OCI-LY7 (cell line): ENCODE measurements around the gene UNC45B. TPM values are rescaled to one million over a fixed set of nuclear protein-coding genes. Genes with fewer than 3 reads are reported as not detected.

Experiments used
- BruUV-seq: library from RNA; stranded (reverse); fragments of 400-500 nt; replicated peaks from 2 replicates; lab custom pipeline; 2021; lab: Mats Ljungman, UMichigan
- CTCF ChIA-PET: fragments of 300-600 bp; sonication (Branson Sonifier 250); formaldehyde crosslinking; loops from one replicate; lab custom pipeline; 2022; ENCODE audit warnings: antibody characterized with exemption; ENCODE audit not compliant: unreplicated experiment; lab: Charles Lee
- POLR2A ChIA-PET: fragments of 300-600 bp; sonication (Branson Sonifier 250); formaldehyde crosslinking; loops from one replicate; lab custom pipeline; 2022; ENCODE audit warnings: antibody characterized with exemption; lab: Charles Lee
- DNase-seq: peaks from one replicate; pipeline ENCODE4 v3.0.0-alpha.2; 2015; ENCODE audit warnings: low spot score
- H2AFZ ChIP-seq: fragments of 200-600 bp; sonication (generic), shearing (Covaris generic); 2 replicates; pipeline ENCODE4 v1.6.1; 2014; ENCODE audit warnings: mild to moderate bottlenecking, antibody characterized with exemption, low read length, moderate library complexity
- H3K27ac ChIP-seq: fragments of 200-600 bp; sonication (generic); 2 replicates; pipeline ENCODE4 v1.5.1; 2014; ENCODE audit warnings: mixed run types, low read depth, mild to moderate bottlenecking, moderate library complexity, low read length, inconsistent platforms; ENCODE audit not compliant: poor library complexity, severe bottlenecking
- H3K36me3 ChIP-seq: fragments of 200-600 bp; sonication (generic); 2 replicates; pipeline ENCODE4 v1.6.1; 2014; ENCODE audit warnings: mild to moderate bottlenecking, antibody characterized with exemption, low read length, moderate library complexity, mixed read lengths; ENCODE audit not compliant: insufficient read depth
- H3K4me1 ChIP-seq: fragments of 200-600 bp; sonication (generic); 2 replicates; pipeline ENCODE4 v1.5.1; 2014; ENCODE audit warnings: mild to moderate bottlenecking, low read length; ENCODE audit not compliant: insufficient read depth, poor library complexity, severe bottlenecking
- H3K4me2 ChIP-seq: fragments of 200-600 bp; sonication (generic); 2 replicates; pipeline ENCODE4 v1.6.1; 2014; ENCODE audit warnings: mild to moderate bottlenecking, low read length
- H3K4me3 ChIP-seq: fragments of 200-600 bp; sonication (generic); 2 replicates; pipeline ENCODE4 v1.5.1; 2014; ENCODE audit warnings: mild to moderate bottlenecking, low read depth, low read length; ENCODE audit not compliant: poor library complexity, severe bottlenecking
- H3K79me2 ChIP-seq: fragments of 200-600 bp; sonication (generic); 2 replicates; pipeline ENCODE4 v1.6.1; 2016; ENCODE audit warnings: low read depth, mild to moderate bottlenecking, low read length, moderate library complexity, mixed read lengths; ENCODE audit not compliant: insufficient read depth
- H3K9me2 ChIP-seq: fragments of 200-600 bp; sonication (generic); 2 replicates; pipeline ENCODE4 v1.6.1; 2016; ENCODE audit warnings: mild to moderate bottlenecking, low read length, mixed read lengths; ENCODE audit not compliant: insufficient read depth
- H3K9me3 ChIP-seq: fragments of 200-600 bp; sonication (generic); 2 replicates; pipeline ENCODE4 v1.6.1; 2014; ENCODE audit warnings: mild to moderate bottlenecking, mixed run types, low read length, mixed read lengths
- H4K20me1 ChIP-seq: fragments of 200-600 bp; sonication (generic); 2 replicates; pipeline ENCODE4 v1.6.1; 2014; ENCODE audit warnings: mild to moderate bottlenecking, antibody characterized with exemption, low read length, moderate library complexity, mixed read lengths; ENCODE audit not compliant: insufficient read depth
- EZH2phosphoT487 ChIP-seq: fragments of 200-600 bp; sonication (generic); IDR thresholded peaks from 2 replicates; pipeline ENCODE4 v1.6.1; 2018; ENCODE audit warnings: low read depth, borderline replicate concordance, mild to moderate bottlenecking, mixed run types, antibody characterized with exemption, low read length, moderate library complexity, mixed read lengths
- intact Hi-C: fragments of 100-400 bp; cut with micrococcal nuclease; formaldehyde crosslinking; loops from one replicate; pipeline ENCODE4 v1.10.0; 2022; ENCODE audit not compliant: unreplicated experiment
- total RNA-seq, 2 experiments: library from RNA; depleted of rRNA in 1 of 2; stranded (reverse); fragments of >200 nt in 1 of 2; shearing (Covaris generic) in 1 of 2; gene quantifications; 2 replicates each; pipeline ENCODE4 v1.2.3, GENCODE V29; 2014 to 2022
- TF ChIP-seq, protein P1 (sequence below): fragments of 200-600 bp; sonication (generic); conservative IDR thresholded peaks from 2 replicates; pipeline ENCODE4 v1.5.1; 2014; ENCODE audit warnings: mild to moderate bottlenecking, antibody characterized with exemption, low read length, moderate library complexity, mixed read lengths

UNC45B gene
- total RNA-seq, 2 experiments from 2014 or later, result not detected

DNA sequence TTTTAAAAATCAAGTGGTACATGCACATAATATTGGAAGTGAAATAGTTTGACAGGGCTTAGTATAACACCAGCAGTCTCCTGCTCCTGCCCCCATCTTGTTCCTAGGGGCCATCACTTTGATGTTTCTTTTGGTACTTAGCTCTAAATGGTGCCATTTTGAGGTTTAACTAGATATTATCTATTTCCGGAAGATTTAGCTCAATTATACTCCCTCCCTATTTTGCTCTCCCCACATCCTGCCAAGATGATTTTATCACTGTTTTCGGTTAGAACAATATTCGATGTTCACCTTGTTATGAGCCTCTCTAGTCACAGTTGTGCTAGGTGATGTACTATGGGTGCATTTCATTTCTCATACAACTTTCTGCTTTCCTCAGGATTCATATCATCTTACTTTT is 66.6 kb downstream of the UNC45B start:
- intact Hi-C loops, result no loop called here
- Histone ChIP-seq H3K9me2 (no peaks in the 10 kb centered on the region), H3K27ac (no peak overlapping the region), H4K20me1 (no peaks in the 10 kb centered on the region), H3K36me3 (no peaks in the 10 kb centered on the region), H2AFZ (no peak overlapping the region), H3K9me3 (no peaks in the 10 kb centered on the region), H3K79me2 (no peaks in the 10 kb centered on the region), H3K4me2 (no peak overlapping the region), H3K4me1 (no peaks in the 10 kb centered on the region), H3K4me3 (no peak overlapping the region)
- ChIA-PET POLR2A (no interaction called here), CTCF (no interaction called here)
- no peak for DNase-seq
- TF ChIP-seq, protein P1, sequence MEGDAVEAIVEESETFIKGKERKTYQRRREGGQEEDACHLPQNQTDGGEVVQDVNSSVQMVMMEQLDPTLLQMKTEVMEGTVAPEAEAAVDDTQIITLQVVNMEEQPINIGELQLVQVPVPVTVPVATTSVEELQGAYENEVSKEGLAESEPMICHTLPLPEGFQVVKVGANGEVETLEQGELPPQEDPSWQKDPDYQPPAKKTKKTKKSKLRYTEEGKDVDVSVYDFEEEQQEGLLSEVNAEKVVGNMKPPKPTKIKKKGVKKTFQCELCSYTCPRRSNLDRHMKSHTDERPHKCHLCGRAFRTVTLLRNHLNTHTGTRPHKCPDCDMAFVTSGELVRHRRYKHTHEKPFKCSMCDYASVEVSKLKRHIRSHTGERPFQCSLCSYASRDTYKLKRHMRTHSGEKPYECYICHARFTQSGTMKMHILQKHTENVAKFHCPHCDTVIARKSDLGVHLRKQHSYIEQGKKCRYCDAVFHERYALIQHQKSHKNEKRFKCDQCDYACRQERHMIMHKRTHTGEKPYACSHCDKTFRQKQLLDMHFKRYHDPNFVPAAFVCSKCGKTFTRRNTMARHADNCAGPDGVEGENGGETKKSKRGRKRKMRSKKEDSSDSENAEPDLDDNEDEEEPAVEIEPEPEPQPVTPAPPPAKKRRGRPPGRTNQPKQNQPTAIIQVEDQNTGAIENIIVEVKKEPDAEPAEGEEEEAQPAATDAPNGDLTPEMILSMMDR, result no peak
- TF ChIP-seq EZH2phosphoT487, result no peak
- BruUV-seq, result no TSS peak

DNA sequence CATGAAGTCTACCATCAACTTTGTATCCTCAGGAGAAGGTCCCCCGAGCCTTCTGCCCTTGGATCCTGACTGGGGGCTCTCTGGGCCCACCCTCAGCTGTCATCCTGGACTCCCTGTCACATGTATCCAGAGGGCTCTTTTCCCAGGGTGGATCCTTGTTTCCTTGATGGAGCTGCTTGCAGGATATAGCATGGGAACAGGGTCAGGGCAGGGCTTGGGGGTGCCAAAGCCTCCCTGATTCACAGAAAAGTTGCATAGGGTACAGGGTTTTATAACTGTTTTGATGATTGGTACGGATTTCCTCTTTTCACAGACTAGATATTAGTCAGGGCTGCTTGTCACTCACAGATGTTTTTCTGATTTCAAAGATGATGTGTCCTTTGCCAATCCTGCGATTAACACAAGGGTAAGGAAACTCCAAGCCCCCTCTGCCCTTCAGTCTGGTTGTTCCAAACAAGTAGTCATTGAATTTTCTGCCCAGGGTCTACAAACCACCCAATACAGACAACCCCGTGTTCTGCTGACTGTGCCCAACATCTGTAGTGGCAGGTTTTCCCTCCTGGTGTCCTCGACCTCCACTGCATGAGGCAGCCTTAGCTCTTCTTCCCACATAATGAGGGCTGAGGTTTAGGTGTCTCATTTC is 67.1 kb downstream of the UNC45B start:
- CTCF ChIA-PET, result no interaction called here
- no peak for TF ChIP-seq EZH2phosphoT487
- TF ChIP-seq, protein P1, result no peak
- H3K4me3 ChIP-seq, result no peak overlapping the region
- H3K4me2 ChIP-seq, result no peak overlapping the region
- H3K9me3 ChIP-seq, result no peaks in the 10 kb centered on the region
- POLR2A ChIA-PET, result no interaction called here
- no peaks in the 10 kb centered on the region for H3K9me2 ChIP-seq
- no peak for DNase-seq
- no peaks in the 10 kb centered on the region for H4K20me1 ChIP-seq
- H3K79me2 ChIP-seq, result no peaks in the 10 kb centered on the region
- no peaks in the 10 kb centered on the region for H3K36me3 ChIP-seq
- no peak overlapping the region for H2AFZ ChIP-seq
- no TSS peak for BruUV-seq
- H3K27ac ChIP-seq, result no peak overlapping the region
- H3K4me1 ChIP-seq, result no peaks in the 10 kb centered on the region
- intact Hi-C loops, result no loop called here

DNA sequence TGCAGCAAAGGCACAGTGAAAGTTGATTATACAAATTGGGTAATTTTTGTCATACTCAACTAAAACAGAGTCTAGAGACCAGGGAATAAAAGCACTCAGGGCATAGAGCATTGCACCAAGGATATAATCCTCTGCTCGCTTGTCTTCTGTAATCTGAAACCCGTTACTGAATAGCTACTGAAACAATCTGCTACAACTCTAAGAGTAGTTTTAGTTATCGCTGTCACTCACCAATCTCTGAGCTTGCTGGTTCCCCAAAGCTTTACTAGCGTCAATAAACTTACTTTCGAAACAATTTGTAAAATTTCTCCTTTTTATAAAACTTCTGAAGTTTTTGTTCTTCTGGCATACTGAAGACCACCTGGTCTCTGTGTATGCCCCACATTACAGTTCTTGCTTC is 69.5 kb downstream of the UNC45B start:
- Histone ChIP-seq H3K4me1 (no peaks in the 10 kb centered on the region), H3K4me2 (no peak overlapping the region)
- CTCF ChIA-PET, result no interaction called here

More for the DNA sequence above, 69.5 kb downstream of the UNC45B start:
- POLR2A ChIA-PET, result no interaction called here
- no peaks in the 10 kb centered on the region for H3K9me2 ChIP-seq
- no peak overlapping the region for H3K27ac ChIP-seq
- H4K20me1 ChIP-seq, result no peaks in the 10 kb centered on the region
- no peak overlapping the region for H2AFZ ChIP-seq
- no TSS peak for BruUV-seq
- no peak for DNase-seq
- H3K9me3 ChIP-seq, result no peaks in the 10 kb centered on the region
- intact Hi-C loops, result no loop called here
- H3K36me3 ChIP-seq, result no peaks in the 10 kb centered on the region
- H3K4me3 ChIP-seq, result no peak overlapping the region
- no peaks in the 10 kb centered on the region for H3K79me2 ChIP-seq
- TF ChIP-seq, protein P1, result no peak
- TF ChIP-seq EZH2phosphoT487, result no peak
